OCI-LY7 (cell line): Measurements from ENCODE around the gene TACR2. TPM values are rescaled to one million over a fixed set of nuclear protein-coding genes. Genes with fewer than 3 reads are reported as not detected.

ENCODE experiments used
- BruUV-seq: library from RNA; stranded (reverse); fragments of 400-500 nt; replicated peaks from 2 replicates; lab custom pipeline; 2021; lab: Mats Ljungman, UMichigan
- CTCF ChIA-PET: fragments of 300-600 bp; sonication (Branson Sonifier 250); formaldehyde crosslinking; loops from one replicate; lab custom pipeline; 2022; ENCODE audit warnings: antibody characterized with exemption; ENCODE audit not compliant: unreplicated experiment; lab: Charles Lee
- POLR2A ChIA-PET: fragments of 300-600 bp; sonication (Branson Sonifier 250); formaldehyde crosslinking; loops from one replicate; lab custom pipeline; 2022; ENCODE audit warnings: antibody characterized with exemption; lab: Charles Lee
- DNase-seq: peaks from one replicate; pipeline ENCODE4 v3.0.0-alpha.2; 2015; ENCODE audit warnings: low spot score
- H2AFZ ChIP-seq: fragments of 200-600 bp; sonication (generic), shearing (Covaris generic); 2 replicates; pipeline ENCODE4 v1.6.1; 2014; ENCODE audit warnings: mild to moderate bottlenecking, antibody characterized with exemption, low read length, moderate library complexity
- H3K27ac ChIP-seq: fragments of 200-600 bp; sonication (generic); 2 replicates; pipeline ENCODE4 v1.5.1; 2014; ENCODE audit warnings: mixed run types, low read depth, mild to moderate bottlenecking, moderate library complexity, low read length, inconsistent platforms; ENCODE audit not compliant: poor library complexity, severe bottlenecking
- H3K36me3 ChIP-seq: fragments of 200-600 bp; sonication (generic); 2 replicates; pipeline ENCODE4 v1.6.1; 2014; ENCODE audit warnings: mild to moderate bottlenecking, antibody characterized with exemption, low read length, moderate library complexity, mixed read lengths; ENCODE audit not compliant: insufficient read depth
- H3K4me1 ChIP-seq: fragments of 200-600 bp; sonication (generic); 2 replicates; pipeline ENCODE4 v1.5.1; 2014; ENCODE audit warnings: mild to moderate bottlenecking, low read length; ENCODE audit not compliant: insufficient read depth, poor library complexity, severe bottlenecking
- H3K4me2 ChIP-seq: fragments of 200-600 bp; sonication (generic); 2 replicates; pipeline ENCODE4 v1.6.1; 2014; ENCODE audit warnings: mild to moderate bottlenecking, low read length
- H3K4me3 ChIP-seq: fragments of 200-600 bp; sonication (generic); 2 replicates; pipeline ENCODE4 v1.5.1; 2014; ENCODE audit warnings: mild to moderate bottlenecking, low read depth, low read length; ENCODE audit not compliant: poor library complexity, severe bottlenecking
- H3K79me2 ChIP-seq: fragments of 200-600 bp; sonication (generic); 2 replicates; pipeline ENCODE4 v1.6.1; 2016; ENCODE audit warnings: low read depth, mild to moderate bottlenecking, low read length, moderate library complexity, mixed read lengths; ENCODE audit not compliant: insufficient read depth
- H3K9me2 ChIP-seq: fragments of 200-600 bp; sonication (generic); 2 replicates; pipeline ENCODE4 v1.6.1; 2016; ENCODE audit warnings: mild to moderate bottlenecking, low read length, mixed read lengths; ENCODE audit not compliant: insufficient read depth
- H3K9me3 ChIP-seq: fragments of 200-600 bp; sonication (generic); 2 replicates; pipeline ENCODE4 v1.6.1; 2014; ENCODE audit warnings: mild to moderate bottlenecking, mixed run types, low read length, mixed read lengths
- H4K20me1 ChIP-seq: fragments of 200-600 bp; sonication (generic); 2 replicates; pipeline ENCODE4 v1.6.1; 2014; ENCODE audit warnings: mild to moderate bottlenecking, antibody characterized with exemption, low read length, moderate library complexity, mixed read lengths; ENCODE audit not compliant: insufficient read depth
- CTCF ChIP-seq: fragments of 200-600 bp; sonication (generic); conservative IDR thresholded peaks from 2 replicates; pipeline ENCODE4 v1.5.1; 2014; ENCODE audit warnings: mild to moderate bottlenecking, antibody characterized with exemption, low read length, moderate library complexity, mixed read lengths
- EZH2phosphoT487 ChIP-seq: fragments of 200-600 bp; sonication (generic); IDR thresholded peaks from 2 replicates; pipeline ENCODE4 v1.6.1; 2018; ENCODE audit warnings: low read depth, borderline replicate concordance, mild to moderate bottlenecking, mixed run types, antibody characterized with exemption, low read length, moderate library complexity, mixed read lengths
- intact Hi-C: fragments of 100-400 bp; cut with micrococcal nuclease; formaldehyde crosslinking; loops from one replicate; pipeline ENCODE4 v1.10.0; 2022; ENCODE audit not compliant: unreplicated experiment
- total RNA-seq, 2 experiments: library from RNA; depleted of rRNA in 1 of 2; stranded (reverse); fragments of >200 nt in 1 of 2; shearing (Covaris generic) in 1 of 2; gene quantifications; 2 replicates each; pipeline ENCODE4 v1.2.3, GENCODE V29; 2014 to 2022

TACR2 gene
- total RNA-seq, 2 experiments from 2014 or later, result not detected

GRCh38 chr10:69446650-69447151, 30.0 kb upstream of the TACR2 start:
- no peak overlapping the region for H3K4me2 ChIP-seq
- ChIA-PET CTCF (interaction anchor here (1.1 kb wide), 1 partner anchor 195 kb away, joined by 3 read pairs; no protein-coding TSS in a partner anchor), POLR2A (interaction anchor here (0.6 to 1.1 kb wide), 2 partner anchors 12 to 234 kb away, joined by 3 read pairs; no protein-coding TSS in a partner anchor)
- H3K9me3 ChIP-seq, result no peaks in the 10 kb centered on the region
- no TSS peak for BruUV-seq
- H3K4me1 ChIP-seq, result peaks cover 8% of the 10 kb centered on the region
- no peaks in the 10 kb centered on the region for H3K79me2 ChIP-seq
- no peak overlapping the region for H2AFZ ChIP-seq
- H3K27ac ChIP-seq, result no peak overlapping the region
- H4K20me1 ChIP-seq, result no peaks in the 10 kb centered on the region
- DNase-seq, result no peak
- intact Hi-C loops, result no loop called here
- H3K9me2 ChIP-seq, result no peaks in the 10 kb centered on the region
- H3K4me3 ChIP-seq, result no peak overlapping the region
- TF ChIP-seq EZH2phosphoT487, result no peak
- TF ChIP-seq CTCF, result no peak
- H3K36me3 ChIP-seq, result no peaks in the 10 kb centered on the region

GRCh38 chr10:69446229-69446628, 29.5 kb upstream of the TACR2 start:
- Histone ChIP-seq H3K4me2 (no peak overlapping the region), H4K20me1 (no peaks in the 10 kb centered on the region), H3K9me2 (no peaks in the 10 kb centered on the region), H3K27ac (no peak overlapping the region), H3K9me3 (no peaks in the 10 kb centered on the region), H2AFZ (no peak overlapping the region), H3K4me1 (peaks cover 5% of the 10 kb centered on the region), H3K79me2 (no peaks in the 10 kb centered on the region), H3K36me3 (no peaks in the 10 kb centered on the region), H3K4me3 (no peak overlapping the region)
- intact Hi-C loops, result no loop called here
- TF ChIP-seq EZH2phosphoT487, result no peak
- TF ChIP-seq CTCF, result no peak
- no peak for DNase-seq
- no TSS peak for BruUV-seq
- ChIA-PET POLR2A (interaction anchor here (0.6 kb wide), 1 partner anchor 235 kb away, joined by 3 read pairs; no protein-coding TSS in a partner anchor), CTCF (interaction anchor here (1.1 kb wide), 1 partner anchor 195 kb away, joined by 3 read pairs; no protein-coding TSS in a partner anchor)

- H3K27ac ChIP-seq, result no peak overlapping the region
- POLR2A ChIA-PET, result interaction anchor here (1.0 kb wide), 1 partner anchor 15 kb away, joined by 3 read pairs; no protein-coding TSS in a partner anchor
- no peaks in the 10 kb centered on the region for H3K9me3 ChIP-seq
- H4K20me1 ChIP-seq, result no peaks in the 10 kb centered on the region
- BruUV-seq, result no TSS peak
- H3K79me2 ChIP-seq, result no peaks in the 10 kb centered on the region
- CTCF ChIA-PET, result no interaction called here
- H2AFZ ChIP-seq, result no peak overlapping the region
- no peaks in the 10 kb centered on the region for H3K4me1 ChIP-seq
- H3K4me3 ChIP-seq, result no peak overlapping the region
- H3K9me2 ChIP-seq, result no peaks in the 10 kb centered on the region
- no peaks in the 10 kb centered on the region for H3K36me3 ChIP-seq
- no peak overlapping the region for H3K4me2 ChIP-seq
- TF ChIP-seq EZH2phosphoT487 (no peak), CTCF (no peak)
- intact Hi-C loops, result no loop called here
- no peak for DNase-seq
Measured at GRCh38 chr10:69445041-69445440, 28.3 kb upstream of the TACR2 start.
